ENCODE data around the gene CDK18. TPM values are rescaled to one million over a fixed set of nuclear protein-coding genes. Genes with fewer than 3 reads are reported as not detected.

CDK18 gene
- total RNA-seq, 4 donors from 2014 or later: 4.1 to 28.2 (median 8.5) TPM

GRCh38 chr1:205570796-205571537, 66.5 kb downstream of the CDK18 start:
- intact Hi-C loops (cut with DNase I; ENCODE audit: low total_unique reads): no loop called here
- Histone ChIP-seq H3K9me3 (no peaks in the 10 kb centered on the region), H3K4me3 (no peak overlapping the region), H3K27ac (no peak overlapping the region), H3K4me1 (peaks cover 0 to 13% of the 10 kb centered on the region in 2 donors), H3K36me3 (no peaks in the 10 kb centered on the region), H3K27me3 (peaks cover 0 to 3% of the 10 kb centered on the region in 2 donors)
- TF ChIP-seq, protein P1, sequence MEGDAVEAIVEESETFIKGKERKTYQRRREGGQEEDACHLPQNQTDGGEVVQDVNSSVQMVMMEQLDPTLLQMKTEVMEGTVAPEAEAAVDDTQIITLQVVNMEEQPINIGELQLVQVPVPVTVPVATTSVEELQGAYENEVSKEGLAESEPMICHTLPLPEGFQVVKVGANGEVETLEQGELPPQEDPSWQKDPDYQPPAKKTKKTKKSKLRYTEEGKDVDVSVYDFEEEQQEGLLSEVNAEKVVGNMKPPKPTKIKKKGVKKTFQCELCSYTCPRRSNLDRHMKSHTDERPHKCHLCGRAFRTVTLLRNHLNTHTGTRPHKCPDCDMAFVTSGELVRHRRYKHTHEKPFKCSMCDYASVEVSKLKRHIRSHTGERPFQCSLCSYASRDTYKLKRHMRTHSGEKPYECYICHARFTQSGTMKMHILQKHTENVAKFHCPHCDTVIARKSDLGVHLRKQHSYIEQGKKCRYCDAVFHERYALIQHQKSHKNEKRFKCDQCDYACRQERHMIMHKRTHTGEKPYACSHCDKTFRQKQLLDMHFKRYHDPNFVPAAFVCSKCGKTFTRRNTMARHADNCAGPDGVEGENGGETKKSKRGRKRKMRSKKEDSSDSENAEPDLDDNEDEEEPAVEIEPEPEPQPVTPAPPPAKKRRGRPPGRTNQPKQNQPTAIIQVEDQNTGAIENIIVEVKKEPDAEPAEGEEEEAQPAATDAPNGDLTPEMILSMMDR (IDR thresholded peaks at IDR 0.05): no peak
- TF ChIP-seq POLR2A (IDR thresholded peaks at IDR 0.05): no peak
- DNase-seq: no peak

DNA sequence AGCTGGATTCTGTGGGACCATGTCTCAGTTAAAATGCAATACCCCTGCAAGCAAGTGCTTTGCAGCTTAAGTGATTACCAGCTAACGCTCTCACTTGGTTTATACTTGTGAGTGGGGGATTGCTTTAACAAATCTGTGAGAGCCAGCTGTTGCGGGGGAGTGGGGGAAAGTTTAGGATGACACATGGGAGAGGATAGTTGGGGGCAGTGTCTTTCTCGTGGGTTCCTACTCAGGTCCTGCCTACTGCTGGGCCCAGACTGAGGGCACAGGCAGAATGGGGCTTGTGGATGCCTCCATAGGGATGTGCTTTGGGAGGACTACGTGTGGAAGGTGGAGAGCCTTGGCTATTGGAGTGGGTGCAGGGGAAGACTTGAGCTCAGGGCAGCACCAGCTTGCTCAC, 67.3 kb downstream of the CDK18 start:
- DNase-seq: no peak
- Histone ChIP-seq H3K36me3 (no peaks in the 10 kb centered on the region), H3K9me3 (no peaks in the 10 kb centered on the region), H3K27me3 (peaks cover 0 to 3% of the 10 kb centered on the region in 2 donors), H3K4me1 (peaks cover 0 to 13% of the 10 kb centered on the region in 2 donors), H3K4me3 (no peak overlapping the region), H3K27ac (no peak overlapping the region)
- no peak for TF ChIP-seq POLR2A (IDR thresholded peaks at IDR 0.05)
- TF ChIP-seq, protein P1 (IDR thresholded peaks at IDR 0.05): no peak
- intact Hi-C loops (cut with DNase I; ENCODE audit: low total_unique reads): no loop called here

- Histone ChIP-seq H3K27ac (no peak overlapping the region), H3K27me3 (peaks cover 0 to 3% of the 10 kb centered on the region in 2 donors), H3K9me3 (no peaks in the 10 kb centered on the region), H3K4me3 (no peak overlapping the region), H3K4me1 (peaks cover 0 to 13% of the 10 kb centered on the region in 2 donors), H3K36me3 (no peaks in the 10 kb centered on the region)
- DNase-seq: no peak
- TF ChIP-seq, protein P1 (IDR thresholded peaks at IDR 0.05): no peak
- TF ChIP-seq POLR2A (IDR thresholded peaks at IDR 0.05): no peak
- intact Hi-C loops (cut with DNase I; ENCODE audit: low total_unique reads): no loop called here
Measured at GRCh38 chr1:205572421-205572820, 68.0 kb downstream of the CDK18 start.

GRCh38 chr1:205575294-205575885, 70.9 kb downstream of the CDK18 start:
- Histone ChIP-seq H3K27ac (no peak overlapping the region), H3K36me3 (no peaks in the 10 kb centered on the region), H3K27me3 (no peaks in the 10 kb centered on the region), H3K9me3 (no peaks in the 10 kb centered on the region), H3K4me1 (no peaks in the 10 kb centered on the region), H3K4me3 (no peak overlapping the region)
- intact Hi-C loops (cut with DNase I; ENCODE audit: low total_unique reads): no loop called here
- DNase-seq: no peak
- TF ChIP-seq, protein P1 (IDR thresholded peaks at IDR 0.05): no peak
- no peak for TF ChIP-seq POLR2A (IDR thresholded peaks at IDR 0.05)

DNA sequence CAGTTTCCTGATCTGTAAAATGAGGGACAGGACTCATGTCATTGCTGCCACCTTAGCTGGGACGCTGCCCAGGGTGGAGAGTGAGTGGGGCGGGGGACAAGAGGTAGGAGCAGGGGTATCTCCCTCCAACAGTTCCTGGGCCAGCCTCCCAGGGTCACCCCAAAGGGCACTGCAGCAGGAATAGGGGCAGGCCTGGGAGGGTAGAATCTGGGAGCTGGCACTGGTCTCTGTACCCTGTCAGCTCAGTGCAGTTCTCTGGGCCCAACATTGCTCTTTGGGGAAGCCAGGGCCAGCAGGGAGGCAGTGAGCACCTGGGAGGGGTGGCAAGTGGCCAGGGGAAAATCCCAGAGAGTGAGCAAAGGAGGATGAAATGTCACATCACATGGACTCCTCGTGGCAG, 71.5 kb downstream of the CDK18 start:
- Histone ChIP-seq H3K36me3 (no peaks in the 10 kb centered on the region), H3K9me3 (no peaks in the 10 kb centered on the region), H3K4me1 (no peaks in the 10 kb centered on the region), H3K4me3 (no peak overlapping the region), H3K27me3 (no peaks in the 10 kb centered on the region), H3K27ac (no peak overlapping the region)
- no peak for DNase-seq
- TF ChIP-seq POLR2A (IDR thresholded peaks at IDR 0.05): no peak
- TF ChIP-seq, protein P1 (IDR thresholded peaks at IDR 0.05): no peak
- intact Hi-C loops (cut with DNase I; ENCODE audit: low total_unique reads): no loop called here

All from uterus (tissue), 4 donors.